GM19351 (cell line): Measurements from ENCODE around the gene NNT.
"Not testable (repeated sequence)": the region's sequence is repeated elsewhere in the genome, so short reads cannot be mapped to it uniquely, and the experiment has no call there.

Experiments used
- ATAC-seq: cut with Tn5 transposase; IDR thresholded peaks from one replicate; pipeline ENCODE4 v1.9.1; 2021; ENCODE audit warnings: mild to moderate bottlenecking, moderate library complexity; ENCODE audit not compliant: unreplicated experiment

Gene NNT

GRCh38 chr5:43602461-43603343, at the start of gene NNT:
Gene NNT, plus strand, starts transcription at chr5:43603180. Its CDS starts 6,016 bp downstream, at chr5:43609196.
- peak; percentile 68 for ATAC-seq

DNA sequence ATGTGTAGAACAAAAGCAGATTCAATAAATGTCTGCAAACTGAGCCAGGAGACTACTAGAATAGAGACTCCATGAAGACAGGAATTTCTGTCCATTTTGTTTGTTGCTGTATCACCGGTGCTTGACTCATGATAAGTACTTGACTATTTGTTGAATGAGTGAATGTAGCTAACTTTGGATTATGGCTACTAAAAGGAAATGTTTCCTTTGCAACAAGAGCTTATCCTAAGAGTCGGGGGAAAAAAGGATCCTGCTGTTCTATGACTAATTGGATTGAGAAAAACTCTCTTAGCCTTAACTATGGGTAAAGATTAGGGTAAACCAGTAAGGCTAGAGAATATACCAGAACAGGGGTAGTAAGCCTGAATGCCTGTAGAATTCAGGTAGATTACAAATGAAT, 49.6 kb upstream of the NNT start:
- ATAC-seq = no peak

DNA sequence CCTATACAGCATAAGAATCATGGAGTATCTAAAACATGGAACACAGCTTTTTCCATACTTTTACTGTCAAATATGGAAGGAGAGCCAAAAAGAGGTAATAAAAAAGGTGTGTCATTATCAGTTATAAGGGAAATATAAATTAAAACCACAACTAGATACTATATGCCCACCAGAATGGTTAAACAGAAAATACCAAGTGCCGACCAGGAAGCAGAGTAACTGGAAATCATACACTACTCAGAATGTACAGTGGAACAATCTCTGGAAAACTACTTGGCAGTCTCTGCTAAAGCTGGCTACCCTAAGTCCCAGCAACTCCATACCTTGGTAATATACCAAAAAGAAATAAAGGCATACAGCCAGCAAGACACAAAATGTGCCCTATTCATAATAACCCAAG, 48.5 kb upstream of the NNT start:
- no peak for ATAC-seq

GRCh38 chr5:43555895-43556606, 46.9 kb upstream of the NNT start:
- ATAC-seq = peak; percentile 3

DNA sequence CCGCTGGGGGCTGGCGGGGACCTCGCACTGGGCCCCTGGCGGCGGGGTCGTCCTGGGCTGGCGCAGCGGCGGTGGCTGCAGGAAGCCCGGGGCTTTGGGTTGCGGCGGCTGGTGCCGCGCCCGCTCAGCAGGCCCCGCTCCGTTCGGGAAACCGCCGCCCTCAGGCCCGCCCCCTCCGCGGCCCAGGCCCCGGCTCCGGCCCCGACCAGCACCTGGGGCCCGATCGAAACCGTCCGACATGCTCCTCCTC, 46.4 kb upstream of the NNT start:
- ATAC-seq = peak; percentile 86

DNA sequence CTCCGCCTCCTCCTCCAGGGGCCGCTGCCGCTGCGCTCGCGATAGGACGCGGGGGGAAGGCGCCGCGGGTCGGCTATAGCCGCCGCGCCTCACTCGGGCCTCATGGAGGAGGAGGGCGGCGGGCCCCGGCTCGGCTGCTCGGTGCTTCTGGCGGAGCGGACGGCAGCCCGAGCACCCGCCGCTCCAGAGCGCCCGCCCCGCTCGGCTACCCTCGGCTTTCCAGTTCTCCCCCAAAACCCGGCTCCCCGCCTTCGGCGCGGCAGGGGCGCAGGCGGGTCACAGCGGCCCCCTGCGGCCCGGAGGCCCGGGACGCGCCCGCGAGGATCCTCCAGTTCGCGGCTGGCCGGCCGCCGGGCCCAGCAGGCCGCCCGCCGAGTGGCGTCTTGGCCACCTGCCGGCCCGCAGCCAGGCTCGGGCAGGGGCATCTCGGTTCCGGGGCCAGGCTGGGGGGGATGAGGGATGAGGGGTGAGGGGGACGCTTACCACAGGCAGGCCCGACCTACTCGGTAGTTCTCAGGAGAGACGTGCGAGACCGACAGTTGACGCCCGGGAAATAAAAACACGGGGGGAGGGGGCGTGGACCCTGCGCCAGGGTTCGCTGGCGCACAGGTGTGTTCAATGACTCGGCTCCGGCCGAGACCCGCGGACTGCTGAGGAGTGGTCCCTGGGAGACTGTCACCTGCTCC, 46.0 kb upstream of the NNT start, which contains the start of gene PAIP1:
TSS of gene PAIP1 (minus strand) at position 221 of the 686 bp plus-strand sequence. CDS start 231 bp downstream, outside the sequence.
- peak; percentile 70 for ATAC-seq

DNA sequence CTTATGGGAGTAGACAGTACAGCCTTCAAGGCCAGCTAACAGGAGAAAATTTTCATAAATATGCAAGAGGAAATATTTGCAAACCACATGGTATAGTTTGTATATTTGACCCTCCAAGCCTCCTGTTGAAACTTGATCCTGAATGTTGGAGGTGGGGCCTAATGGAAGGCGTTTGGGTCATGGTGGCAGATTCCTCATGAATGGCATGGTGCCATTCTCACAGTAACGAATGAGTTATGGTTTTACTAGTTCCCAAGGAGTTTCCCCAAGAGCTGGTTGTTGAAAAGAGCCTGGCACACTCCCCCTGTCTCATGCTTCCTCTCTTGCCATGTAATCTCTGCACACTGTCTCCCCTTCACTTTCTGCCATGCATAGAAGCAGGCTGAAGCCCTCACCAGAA, 42.9 kb upstream of the NNT start:
- ATAC-seq = no peak

DNA sequence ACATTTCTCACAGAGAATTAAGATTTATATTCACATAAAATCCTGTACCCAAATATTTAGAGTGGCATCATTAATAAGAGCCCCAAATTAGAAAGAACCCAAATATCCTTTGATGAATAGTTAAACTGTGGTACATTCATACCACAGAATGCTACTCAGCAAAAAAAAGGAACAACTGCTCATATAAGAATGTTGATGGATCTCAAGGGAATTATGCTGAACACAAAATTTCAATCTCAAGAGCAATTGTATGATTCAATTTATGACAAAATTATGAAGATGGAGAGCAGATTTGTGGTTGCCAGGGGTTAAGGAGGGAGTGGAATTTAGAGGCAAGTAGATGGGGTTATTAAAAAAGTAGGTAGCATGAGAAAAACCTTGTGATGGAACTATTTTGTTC, 41.6 kb upstream of the NNT start:
- ATAC-seq = no peak

- no peak for ATAC-seq
Measured at GRCh38 chr5:43563321-43563720, 39.7 kb upstream of the NNT start.

DNA sequence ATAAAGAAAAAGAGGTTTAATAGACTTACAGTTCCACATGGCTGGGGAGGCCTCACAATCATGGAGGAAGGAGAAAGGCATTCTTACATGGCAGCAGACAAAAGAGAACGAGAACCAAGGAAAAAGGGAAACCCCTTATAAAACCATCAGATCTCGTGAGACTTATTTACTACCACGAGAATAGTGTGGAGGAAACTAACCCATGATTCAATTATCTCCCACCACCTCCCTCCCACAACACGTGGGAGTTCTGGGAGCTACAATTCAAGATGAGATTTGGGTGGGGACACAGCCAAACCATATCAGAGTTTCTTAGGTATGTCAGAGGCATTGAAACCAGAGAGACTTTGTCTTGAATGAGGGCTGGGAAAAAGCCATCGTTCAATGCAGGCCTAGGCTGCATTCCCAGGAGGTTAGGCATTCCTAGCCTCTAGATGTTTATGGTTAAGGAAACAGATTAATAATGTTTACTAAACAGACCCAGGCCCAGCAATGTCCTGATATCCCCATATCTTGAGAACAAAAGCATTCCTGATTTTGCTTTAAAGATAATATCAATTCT, 38.6 kb upstream of the NNT start:
- ATAC-seq = no peak

- no peak for ATAC-seq
Measured at GRCh38 chr5:43565043-43565442, 37.9 kb upstream of the NNT start.

DNA sequence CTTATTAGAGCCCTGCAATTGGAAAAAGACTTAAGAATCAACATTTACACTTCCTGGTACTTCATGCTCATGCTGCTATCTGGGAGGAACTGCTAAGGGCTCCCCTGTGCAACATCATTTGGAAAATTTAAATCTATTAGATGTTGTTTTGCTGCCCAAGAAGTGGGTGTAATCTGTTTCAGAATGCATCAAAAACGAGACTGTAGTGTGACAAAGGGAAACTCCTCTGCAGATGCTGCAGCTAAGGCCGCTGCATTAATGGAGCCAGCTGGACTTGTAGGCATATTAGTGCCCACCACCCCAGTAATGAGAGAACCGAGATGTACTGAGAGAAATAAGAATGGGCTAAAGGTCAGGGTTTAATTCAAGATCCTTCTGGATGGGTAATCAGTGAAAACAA, 35.0 kb upstream of the NNT start:
- ATAC-seq = no peak

GRCh38 chr5:43569236-43569746, 33.7 kb upstream of the NNT start:
- ATAC-seq = no peak

- no peak for ATAC-seq
Measured at GRCh38 chr5:43570450-43571158, 32.4 kb upstream of the NNT start.

DNA sequence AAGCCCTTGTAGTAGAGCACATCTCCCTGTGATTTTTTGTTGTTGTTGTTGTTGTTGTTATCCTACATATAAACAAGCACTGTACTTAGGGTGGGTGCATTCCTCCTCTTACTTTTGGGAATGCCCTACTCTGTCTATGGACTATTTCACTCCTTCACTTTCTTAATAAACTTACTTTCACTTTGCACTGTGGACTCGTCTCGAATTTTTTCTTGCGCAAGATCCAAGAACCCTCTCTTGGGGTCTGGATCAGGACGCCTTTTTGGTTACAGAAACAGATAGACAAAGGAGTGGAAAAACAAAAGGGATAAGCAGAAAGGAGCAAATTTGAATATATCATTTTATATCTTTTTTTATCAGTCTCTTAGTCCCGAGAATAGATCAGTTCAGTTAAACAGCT, 31.7 kb upstream of the NNT start:
- ATAC-seq = no peak

DNA sequence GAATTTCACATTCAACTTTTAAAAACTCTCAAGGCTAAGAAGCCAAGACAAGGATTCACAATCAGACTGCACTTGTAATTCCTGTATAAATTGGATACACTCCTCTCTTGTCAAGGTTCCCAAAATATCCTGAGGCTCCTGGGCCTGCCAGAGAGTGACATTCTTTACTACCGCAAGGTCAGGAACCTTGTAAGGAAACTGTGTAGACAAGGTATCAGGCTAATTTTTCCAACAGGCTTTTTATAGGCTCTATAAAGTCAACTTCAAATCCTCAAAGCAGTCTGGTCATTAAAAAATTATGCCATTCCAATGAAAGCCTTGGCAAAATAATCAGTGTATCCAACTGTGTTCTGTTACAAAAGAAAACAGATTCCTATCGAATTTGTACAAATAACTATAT, 30.6 kb upstream of the NNT start:
- no peak for ATAC-seq

DNA sequence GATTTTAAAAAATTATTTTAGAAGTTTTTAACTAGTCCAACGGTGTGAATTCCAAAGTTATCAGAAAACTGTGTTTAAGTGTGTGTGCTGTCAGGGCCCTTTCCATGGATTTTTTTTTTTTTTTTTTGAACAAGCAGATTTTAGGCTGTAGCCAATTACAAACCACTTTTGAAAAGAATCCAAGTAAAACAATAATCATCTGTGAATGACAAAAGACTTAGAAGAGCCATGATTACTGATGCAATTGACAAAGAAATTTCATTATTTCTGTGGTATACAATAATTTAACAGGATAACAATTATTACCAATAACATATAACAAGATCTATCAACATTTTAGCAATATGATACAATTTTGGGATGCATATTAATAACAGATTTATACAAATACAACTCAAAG, 29.9 kb upstream of the NNT start:
- ATAC-seq = no peak

- not testable (repeated sequence) for ATAC-seq
Measured at GRCh38 chr5:43580402-43581210, 22.4 kb upstream of the NNT start.

- ATAC-seq = no peak
Measured at GRCh38 chr5:43581398-43581797, 21.6 kb upstream of the NNT start.
